HL-60 (cell line): Measurements from ENCODE around the gene TMEM266.

Experiments
- GABPA ChIP-seq: IDR thresholded peaks from 2 replicates; pipeline ENCODE4 v1.6.1; 2012; ENCODE audit warnings: low read depth
- POLR2AphosphoS5 ChIP-seq: IDR thresholded peaks from 2 replicates; pipeline ENCODE4 v1.6.1; 2012; ENCODE audit warnings: low read depth
- SPI1 ChIP-seq: IDR thresholded peaks from 2 replicates; pipeline ENCODE4 v1.6.1; 2012; ENCODE audit warnings: low read depth, mild to moderate bottlenecking, borderline replicate concordance
- TF ChIP-seq, protein P1 (sequence below): IDR thresholded peaks from one replicate; pipeline ENCODE4 v1.5.1; 2011; ENCODE audit warnings: low read length, control low read depth, inconsistent platforms; ENCODE audit not compliant: insufficient read depth
- TF ChIP-seq, protein P2 (sequence below): IDR thresholded peaks from 2 replicates; pipeline ENCODE4 v1.6.1; 2012; ENCODE audit warnings: low read depth; ENCODE audit not compliant: insufficient replicate concordance

DNA sequence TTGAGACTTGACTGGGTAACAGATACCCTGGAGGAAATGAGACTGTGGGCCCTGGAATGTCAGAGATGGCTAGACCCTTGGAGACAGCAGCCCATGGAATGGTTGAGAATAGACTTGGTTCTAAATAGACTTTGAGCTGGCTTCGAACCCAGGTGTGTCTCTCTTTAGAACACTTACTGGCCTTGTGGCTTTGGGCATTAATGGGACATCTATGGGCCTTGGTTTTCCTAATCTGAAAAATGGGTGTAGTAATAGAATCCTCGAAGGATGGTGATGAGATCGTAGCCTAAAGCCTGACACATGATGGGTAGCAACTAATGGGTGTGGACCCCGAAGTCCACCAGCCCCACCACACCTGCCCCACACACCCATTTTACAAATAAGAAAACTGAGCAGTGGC, 119.2 kb downstream of the TMEM266 start:
- TF ChIP-seq, protein P1, sequence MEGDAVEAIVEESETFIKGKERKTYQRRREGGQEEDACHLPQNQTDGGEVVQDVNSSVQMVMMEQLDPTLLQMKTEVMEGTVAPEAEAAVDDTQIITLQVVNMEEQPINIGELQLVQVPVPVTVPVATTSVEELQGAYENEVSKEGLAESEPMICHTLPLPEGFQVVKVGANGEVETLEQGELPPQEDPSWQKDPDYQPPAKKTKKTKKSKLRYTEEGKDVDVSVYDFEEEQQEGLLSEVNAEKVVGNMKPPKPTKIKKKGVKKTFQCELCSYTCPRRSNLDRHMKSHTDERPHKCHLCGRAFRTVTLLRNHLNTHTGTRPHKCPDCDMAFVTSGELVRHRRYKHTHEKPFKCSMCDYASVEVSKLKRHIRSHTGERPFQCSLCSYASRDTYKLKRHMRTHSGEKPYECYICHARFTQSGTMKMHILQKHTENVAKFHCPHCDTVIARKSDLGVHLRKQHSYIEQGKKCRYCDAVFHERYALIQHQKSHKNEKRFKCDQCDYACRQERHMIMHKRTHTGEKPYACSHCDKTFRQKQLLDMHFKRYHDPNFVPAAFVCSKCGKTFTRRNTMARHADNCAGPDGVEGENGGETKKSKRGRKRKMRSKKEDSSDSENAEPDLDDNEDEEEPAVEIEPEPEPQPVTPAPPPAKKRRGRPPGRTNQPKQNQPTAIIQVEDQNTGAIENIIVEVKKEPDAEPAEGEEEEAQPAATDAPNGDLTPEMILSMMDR: no peak
- TF ChIP-seq, protein P2, sequence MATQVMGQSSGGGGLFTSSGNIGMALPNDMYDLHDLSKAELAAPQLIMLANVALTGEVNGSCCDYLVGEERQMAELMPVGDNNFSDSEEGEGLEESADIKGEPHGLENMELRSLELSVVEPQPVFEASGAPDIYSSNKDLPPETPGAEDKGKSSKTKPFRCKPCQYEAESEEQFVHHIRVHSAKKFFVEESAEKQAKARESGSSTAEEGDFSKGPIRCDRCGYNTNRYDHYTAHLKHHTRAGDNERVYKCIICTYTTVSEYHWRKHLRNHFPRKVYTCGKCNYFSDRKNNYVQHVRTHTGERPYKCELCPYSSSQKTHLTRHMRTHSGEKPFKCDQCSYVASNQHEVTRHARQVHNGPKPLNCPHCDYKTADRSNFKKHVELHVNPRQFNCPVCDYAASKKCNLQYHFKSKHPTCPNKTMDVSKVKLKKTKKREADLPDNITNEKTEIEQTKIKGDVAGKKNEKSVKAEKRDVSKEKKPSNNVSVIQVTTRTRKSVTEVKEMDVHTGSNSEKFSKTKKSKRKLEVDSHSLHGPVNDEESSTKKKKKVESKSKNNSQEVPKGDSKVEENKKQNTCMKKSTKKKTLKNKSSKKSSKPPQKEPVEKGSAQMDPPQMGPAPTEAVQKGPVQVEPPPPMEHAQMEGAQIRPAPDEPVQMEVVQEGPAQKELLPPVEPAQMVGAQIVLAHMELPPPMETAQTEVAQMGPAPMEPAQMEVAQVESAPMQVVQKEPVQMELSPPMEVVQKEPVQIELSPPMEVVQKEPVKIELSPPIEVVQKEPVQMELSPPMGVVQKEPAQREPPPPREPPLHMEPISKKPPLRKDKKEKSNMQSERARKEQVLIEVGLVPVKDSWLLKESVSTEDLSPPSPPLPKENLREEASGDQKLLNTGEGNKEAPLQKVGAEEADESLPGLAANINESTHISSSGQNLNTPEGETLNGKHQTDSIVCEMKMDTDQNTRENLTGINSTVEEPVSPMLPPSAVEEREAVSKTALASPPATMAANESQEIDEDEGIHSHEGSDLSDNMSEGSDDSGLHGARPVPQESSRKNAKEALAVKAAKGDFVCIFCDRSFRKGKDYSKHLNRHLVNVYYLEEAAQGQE: no peak
- TF ChIP-seq GABPA (no peak), POLR2AphosphoS5 (no peak), SPI1 (no peak)
